Upper lobe of right lung (tissue), 1 donor: ENCODE measurements around the gene IL15. TPM values are rescaled to one million over a fixed set of nuclear protein-coding genes. Genes with fewer than 3 reads are reported as not detected.

Source experiments
- ATAC-seq: fragments of 200-7000 bp; cut with Tn5 transposase; one replicate; pipeline ENCODE4 v1.9.1; 2020; ENCODE audit warnings: mild to moderate bottlenecking, moderate library complexity
- DNase-seq: peaks from one replicate; pipeline ENCODE4 v3.0.0-alpha.2; 2020
- H3K27ac ChIP-seq: fragments of 200-600 bp; one replicate; pipeline ENCODE4 v1.8.0; 2022
- H3K27me3 ChIP-seq: fragments of 200-600 bp; one replicate; pipeline ENCODE4 v1.8.0; 2022; ENCODE audit warnings: mild to moderate bottlenecking
- H3K36me3 ChIP-seq: fragments of 200-600 bp; one replicate; pipeline ENCODE4 v1.8.0; 2022
- H3K4me1 ChIP-seq: fragments of 200-600 bp; one replicate; pipeline ENCODE4 v1.8.0; 2022
- H3K4me3 ChIP-seq: fragments of 200-600 bp; one replicate; pipeline ENCODE4 v1.8.0; 2022; ENCODE audit warnings: mild to moderate bottlenecking
- H3K9me3 ChIP-seq: fragments of 200-600 bp; one replicate; pipeline ENCODE4 v1.8.0; 2022
- intact Hi-C: fragments of 100-400 bp; cut with DNase I; formaldehyde crosslinking; loops from one replicate; pipeline ENCODE4 v1.11.0; 2022
- total RNA-seq: library from RNA; stranded (reverse); fragmentation: NEBNext Ultra II Directional; extraction: Animal tissue kit (Norgen Biotek cat#: 25700); gene quantifications from one replicate; pipeline ENCODE4 v1.2.1, GENCODE V29; 2021
- TF ChIP-seq, protein P1 (sequence below): fragments of 200-600 bp; IDR thresholded peaks from one replicate; pipeline ENCODE4 v1.8.0; 2022; ENCODE audit warnings: antibody characterized with exemption
- donor health status: DM: no; HTN: yes; CAD: no; lungs with severe emphysema.

IL15 gene
- total RNA-seq, 1 donor from 2014 or later, result 6.6 TPM

DNA sequence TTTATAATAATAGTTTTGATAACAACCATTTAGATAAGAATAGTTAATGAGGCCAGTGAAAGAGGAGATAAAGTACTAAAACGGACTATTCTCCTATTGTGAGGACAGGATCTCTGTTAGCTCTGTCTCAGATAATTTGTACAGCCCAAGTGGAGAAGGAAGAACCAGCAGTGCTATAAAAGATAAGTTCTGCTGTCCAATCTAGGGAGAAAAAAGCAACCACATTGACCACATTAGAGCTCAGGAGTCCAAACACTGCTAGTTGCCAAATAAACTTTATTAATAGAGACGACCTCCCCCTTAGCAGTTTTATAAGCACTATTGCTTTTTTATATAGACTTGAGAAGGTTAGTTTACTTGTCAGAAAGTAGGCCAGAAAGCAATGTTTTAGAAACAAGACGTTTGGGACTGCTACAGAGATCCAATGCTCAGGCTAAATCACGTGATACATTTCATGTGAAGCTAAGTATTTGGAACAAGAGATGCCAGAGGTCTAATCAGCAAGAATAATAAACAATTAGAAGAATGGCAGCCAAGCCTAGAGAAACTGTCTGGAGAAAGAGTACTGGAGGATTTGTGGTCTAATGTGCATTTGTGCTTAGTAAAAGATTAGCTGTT, 15.9 kb downstream of the IL15 start:
- intact Hi-C loops, result no loop called here
- peaks cover 21% of the 10 kb centered on the region for H3K4me1 ChIP-seq
- H3K27me3 ChIP-seq, result no peaks in the 10 kb centered on the region
- H3K27ac ChIP-seq, result peak overlapping the region; percentile 48
- DNase-seq (no peak), ATAC-seq (no peak)
- H3K36me3 ChIP-seq, result no peaks in the 10 kb centered on the region
- TF ChIP-seq, protein P1, sequence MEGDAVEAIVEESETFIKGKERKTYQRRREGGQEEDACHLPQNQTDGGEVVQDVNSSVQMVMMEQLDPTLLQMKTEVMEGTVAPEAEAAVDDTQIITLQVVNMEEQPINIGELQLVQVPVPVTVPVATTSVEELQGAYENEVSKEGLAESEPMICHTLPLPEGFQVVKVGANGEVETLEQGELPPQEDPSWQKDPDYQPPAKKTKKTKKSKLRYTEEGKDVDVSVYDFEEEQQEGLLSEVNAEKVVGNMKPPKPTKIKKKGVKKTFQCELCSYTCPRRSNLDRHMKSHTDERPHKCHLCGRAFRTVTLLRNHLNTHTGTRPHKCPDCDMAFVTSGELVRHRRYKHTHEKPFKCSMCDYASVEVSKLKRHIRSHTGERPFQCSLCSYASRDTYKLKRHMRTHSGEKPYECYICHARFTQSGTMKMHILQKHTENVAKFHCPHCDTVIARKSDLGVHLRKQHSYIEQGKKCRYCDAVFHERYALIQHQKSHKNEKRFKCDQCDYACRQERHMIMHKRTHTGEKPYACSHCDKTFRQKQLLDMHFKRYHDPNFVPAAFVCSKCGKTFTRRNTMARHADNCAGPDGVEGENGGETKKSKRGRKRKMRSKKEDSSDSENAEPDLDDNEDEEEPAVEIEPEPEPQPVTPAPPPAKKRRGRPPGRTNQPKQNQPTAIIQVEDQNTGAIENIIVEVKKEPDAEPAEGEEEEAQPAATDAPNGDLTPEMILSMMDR, result no peak
- no peak overlapping the region for H3K4me3 ChIP-seq
- H3K9me3 ChIP-seq, result no peaks in the 10 kb centered on the region

- intact Hi-C loops, result no loop called here
- TF ChIP-seq, protein P1, result peak; percentile 53
- no peak overlapping the region for H3K27ac ChIP-seq
- H3K36me3 ChIP-seq, result no peaks in the 10 kb centered on the region
- no peaks in the 10 kb centered on the region for H3K27me3 ChIP-seq
- DNase-seq (no peak), ATAC-seq (peak; percentile 79)
- H3K9me3 ChIP-seq, result no peaks in the 10 kb centered on the region
- peaks cover 15% of the 10 kb centered on the region for H3K4me1 ChIP-seq
- no peak overlapping the region for H3K4me3 ChIP-seq
Measured at GRCh38 chr4:141654098-141654497, 17.7 kb downstream of the IL15 start.

GRCh38 chr4:141656031-141656430, 19.6 kb downstream of the IL15 start:
- Histone ChIP-seq H3K27ac (no peak overlapping the region), H3K36me3 (no peaks in the 10 kb centered on the region), H3K4me1 (peaks cover 15% of the 10 kb centered on the region), H3K27me3 (no peaks in the 10 kb centered on the region), H3K4me3 (no peak overlapping the region), H3K9me3 (no peaks in the 10 kb centered on the region)
- intact Hi-C loops, result no loop called here
- ATAC-seq (no peak), DNase-seq (no peak)
- TF ChIP-seq, protein P1, result no peak

GRCh38 chr4:141657550-141658250, 21.3 kb downstream of the IL15 start:
- TF ChIP-seq, protein P1, result no peak
- intact Hi-C loops, result no loop called here
- Histone ChIP-seq H3K9me3 (no peaks in the 10 kb centered on the region), H3K27me3 (no peaks in the 10 kb centered on the region), H3K4me3 (no peak overlapping the region), H3K36me3 (no peaks in the 10 kb centered on the region), H3K27ac (no peak overlapping the region), H3K4me1 (peaks cover 7% of the 10 kb centered on the region)
- ATAC-seq, result no peak
- no peak for DNase-seq

- intact Hi-C loops, result no loop called here
- peaks cover 5% of the 10 kb centered on the region for H3K4me1 ChIP-seq
- DNase-seq, result no peak
- no peak for ATAC-seq
- H3K36me3 ChIP-seq, result no peaks in the 10 kb centered on the region
- no peak overlapping the region for H3K4me3 ChIP-seq
- TF ChIP-seq, protein P1, result no peak
- H3K27me3 ChIP-seq, result no peaks in the 10 kb centered on the region
- H3K9me3 ChIP-seq, result no peaks in the 10 kb centered on the region
- H3K27ac ChIP-seq, result no peak overlapping the region
Measured at GRCh38 chr4:141658309-141658708, 21.9 kb downstream of the IL15 start.
